HepG2 (cell line): Measurements from ENCODE around the gene CDKN2AIP. TPM values are rescaled to one million over a fixed set of nuclear protein-coding genes. Genes with fewer than 3 reads are reported as not detected.

Experiments used
- AHR ChIP-seq: IDR thresholded peaks from 2 replicates; pipeline ENCODE4 v1.6.1; 2018; ENCODE audit warnings: missing genetic modification reagents, missing compliant biosample characterization
- ASH2L ChIP-seq: fragments of 300-600, 200-600 bp; sonication (generic); IDR thresholded peaks from 2 replicates; pipeline ENCODE4 v1.7.0; 2017; ENCODE audit warnings: low read depth, mild to moderate bottlenecking, moderate library complexity, mixed read lengths, low read length; ENCODE audit not compliant: insufficient read length
- BCL6 ChIP-seq: IDR thresholded peaks from 2 replicates; pipeline ENCODE4 v1.6.1; 2016; ENCODE audit warnings: missing genetic modification reagents, missing compliant biosample characterization
- CBX1 ChIP-seq: IDR thresholded peaks from one replicate; pipeline ENCODE4 v1.6.1; 2016; ENCODE audit warnings: antibody characterized with exemption, low read depth
- ELF1 ChIP-seq: sonication (generic); formaldehyde crosslinking; IDR thresholded peaks from 2 replicates; pipeline ENCODE4 v1.4.0; 2020; ENCODE audit warnings: missing genetic modification reagents
- ETV6 ChIP-seq: sonication (generic); formaldehyde crosslinking; conservative IDR thresholded peaks from 2 replicates; pipeline ENCODE4 v1.4.0; 2020; ENCODE audit warnings: missing genetic modification reagents
- EZH2 ChIP-seq: conservative IDR thresholded peaks from 2 replicates; pipeline ENCODE4 v1.6.1; 2012; ENCODE audit warnings: mild to moderate bottlenecking, low read depth, low read length, moderate library complexity
- HES4 ChIP-seq: sonication (generic); formaldehyde crosslinking; IDR thresholded peaks from 2 replicates; pipeline ENCODE4 v1.9.0; 2021; ENCODE audit warnings: mild to moderate bottlenecking, missing genetic modification reagents, borderline replicate concordance
- IRX3 ChIP-seq: sonication (generic); formaldehyde crosslinking; IDR thresholded peaks from 2 replicates; pipeline ENCODE4 v1.8.1; 2023; ENCODE audit warnings: mild to moderate bottlenecking, low read depth, missing genetic modification reagents, borderline replicate concordance
- MIER3 ChIP-seq: IDR thresholded peaks from 2 replicates; pipeline ENCODE4 v1.6.1; 2016; ENCODE audit warnings: missing compliant biosample characterization, borderline replicate concordance
- NCOA1 ChIP-seq: sonication (generic); formaldehyde crosslinking; IDR thresholded peaks from 2 replicates; pipeline ENCODE4 v1.9.0; 2021; ENCODE audit warnings: missing genetic modification reagents
- PAWR ChIP-seq: sonication (generic); formaldehyde crosslinking; IDR thresholded peaks from 2 replicates; pipeline ENCODE4 v1.4.0; 2020; ENCODE audit warnings: missing genetic modification reagents, mild to moderate bottlenecking, borderline replicate concordance
- PHF8 ChIP-seq: sonication (generic); formaldehyde crosslinking; IDR thresholded peaks from 2 replicates; pipeline ENCODE4 v1.5.0; 2020; ENCODE audit warnings: missing genetic modification reagents
- RORA ChIP-seq: sonication (generic); formaldehyde crosslinking; IDR thresholded peaks from 2 replicates; pipeline ENCODE4 v1.5.0; 2020; ENCODE audit warnings: mild to moderate bottlenecking, missing genetic modification reagents, moderate library complexity
- SIN3B ChIP-seq: fragments of 150-350 bp; IDR thresholded peaks from 2 replicates; pipeline ENCODE4 v1.6.1; 2014; ENCODE audit warnings: low read length
- TOPORS ChIP-seq: sonication (generic); formaldehyde crosslinking; IDR thresholded peaks from 2 replicates; pipeline ENCODE4 v1.8.0; 2023; ENCODE audit warnings: mild to moderate bottlenecking, missing genetic modification reagents
- ZNF180 ChIP-seq: sonication (generic); formaldehyde crosslinking; IDR thresholded peaks from 2 replicates; pipeline ENCODE4 v1.4.0; 2020; ENCODE audit warnings: low read depth, missing genetic modification reagents, borderline replicate concordance
- ZNF296 ChIP-seq: sonication (generic); formaldehyde crosslinking; conservative IDR thresholded peaks from 2 replicates; pipeline ENCODE4 v1.5.0; 2020; ENCODE audit warnings: mild to moderate bottlenecking, missing genetic modification reagents
- ZNF460 ChIP-seq: sonication (generic); formaldehyde crosslinking; IDR thresholded peaks from 2 replicates; pipeline ENCODE4 v1.5.1; 2020; ENCODE audit warnings: missing genetic modification reagents, mild to moderate bottlenecking, borderline replicate concordance
- ZNF468 ChIP-seq: sonication (generic); formaldehyde crosslinking; IDR thresholded peaks from 2 replicates; pipeline ENCODE4 v1.8.0; 2022; ENCODE audit warnings: mild to moderate bottlenecking, moderate library complexity, missing genetic modification reagents
- ZNF557 ChIP-seq: sonication (generic); formaldehyde crosslinking; IDR thresholded peaks from 2 replicates; pipeline ENCODE4 v1.4.0; 2020; ENCODE audit warnings: missing genetic modification reagents
- ZNF570 ChIP-seq: sonication (generic); formaldehyde crosslinking; IDR thresholded peaks from 2 replicates; pipeline ENCODE4 v1.4.0; 2020; ENCODE audit warnings: mild to moderate bottlenecking, missing genetic modification reagents, borderline replicate concordance
- ZNF816 ChIP-seq: sonication (generic); formaldehyde crosslinking; IDR thresholded peaks from 2 replicates; pipeline ENCODE4 v1.8.0; 2022; ENCODE audit warnings: missing genetic modification reagents, mild to moderate bottlenecking, borderline replicate concordance
- ZSCAN30 ChIP-seq: sonication (generic); formaldehyde crosslinking; IDR thresholded peaks from 2 replicates; pipeline ENCODE4 v1.5.0; 2020; ENCODE audit warnings: mild to moderate bottlenecking, missing genetic modification reagents
- polyA plus RNA-seq, 8 experiments: library from polyadenylated mRNA; depleted of rRNA in 3 of 8; stranded (reverse) in 7 of 8; unstranded in 1 of 8; fragments of >200 nt; fragmentation: Illumina TruSeq in 4 of 8; extraction: Trizol in 4 of 8; gene quantifications; 2 replicates each; pipeline versions ENCODE4 v1.2.1 to v1.2.3, GENCODE V29; 2011 to 2016; ENCODE audit warnings: low read depth in 4 of 8, missing spikeins in 1 of 8, mixed read lengths in 1 of 8; ENCODE audit not compliant: insufficient read depth in 1 of 8
- total RNA-seq, 5 experiments: library from RNA; depleted of rRNA; stranded (reverse); fragments of >200 nt; fragmentation: Illumina TruSeq; extraction: Trizol; gene quantifications; 2 replicates each; pipeline ENCODE4 v1.2.3, GENCODE V29; 2016; ENCODE audit warnings: low read depth in 1 of 5
- TF ChIP-seq, protein P1 (sequence below): fragments of 450-650 bp; IDR thresholded peaks from 2 replicates; pipeline ENCODE4 v1.6.1; 2017
- TF ChIP-seq, protein P2 (sequence below): IDR thresholded peaks from 2 replicates; pipeline ENCODE4 v1.6.1; 2016
- TF ChIP-seq, protein P3 (sequence below): sonication (generic); formaldehyde crosslinking; IDR thresholded peaks from 2 replicates; pipeline ENCODE4 v1.4.0; 2020; ENCODE audit warnings: missing genetic modification reagents; ENCODE audit errors: not compliant biosample characterization

The CDKN2AIP gene
- total and polyA plus RNA-seq, 2 of the 13 experiments (the other 11 are each of a cell fraction or from before 2014, with no cell fraction given): 17.0 to 18.7 TPM

DNA sequence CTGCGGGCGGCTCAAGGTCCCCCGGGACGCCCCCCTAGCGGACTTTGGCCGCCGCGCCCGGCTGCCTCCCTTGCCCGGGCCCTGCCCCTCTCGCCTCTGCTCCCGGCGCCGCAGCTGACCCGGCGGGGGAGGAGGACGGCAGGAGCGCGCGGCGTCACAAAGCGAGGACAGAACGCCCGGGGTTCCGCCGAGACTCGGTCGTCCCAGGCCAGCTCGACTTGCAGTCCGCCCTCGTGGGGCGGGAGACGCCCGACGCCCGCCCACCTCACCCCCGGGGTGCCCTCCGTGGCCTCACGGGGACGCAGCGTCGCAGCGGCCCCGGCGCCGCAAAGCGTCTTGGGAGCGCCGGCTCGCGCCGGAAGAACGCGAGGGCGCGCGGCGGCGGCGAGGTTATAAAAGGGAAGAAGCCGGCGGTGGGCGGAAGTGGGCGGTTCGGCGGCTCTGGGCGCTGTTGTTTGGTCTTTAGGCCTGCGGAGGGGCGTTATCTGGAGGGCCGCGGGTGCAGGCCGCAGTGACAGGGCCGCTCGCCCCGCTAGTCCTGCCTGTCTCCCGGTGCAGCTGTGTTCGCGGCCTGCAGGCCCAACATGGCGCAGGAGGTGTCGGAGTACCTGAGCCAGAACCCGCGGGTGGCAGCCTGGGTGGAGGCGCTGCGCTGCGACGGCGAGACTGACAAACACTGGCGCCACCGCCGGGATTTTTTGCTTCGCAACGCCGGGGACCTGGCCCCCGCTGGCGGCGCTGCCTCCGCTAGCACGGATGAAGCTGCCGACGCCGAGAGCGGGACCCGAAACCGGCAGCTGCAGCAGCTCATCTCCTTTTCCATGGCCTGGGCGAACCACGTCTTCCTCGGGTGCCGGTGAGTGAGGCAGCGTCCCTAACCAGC lies at the start of gene CDKN2AIP (continued):
- 0 out of 2 replicates have a peak, but pooled peaks have one; percentile 2 for TF ChIP-seq BCL6
- 0 out of 2 replicates have a peak, but pooled peaks have one; percentile 55 for TF ChIP-seq SIN3B
- TF ChIP-seq MIER3: 0 out of 2 replicates have a peak, but pooled peaks have one; percentile 5
- TF ChIP-seq CBX1: peak; percentile 14
- no peak for TF ChIP-seq EZH2
- TF ChIP-seq AHR (CRISPR knock-in tag): no peak
- 0 out of 2 replicates have a peak, but pooled peaks have one; percentile 38 for TF ChIP-seq ZNF816 (CRISPR knock-in tag)
- no peak for TF ChIP-seq PAWR (CRISPR knock-in tag)
- peak; percentile 64; the same call in 1 of the 2 replicates for TF ChIP-seq ETV6 (CRISPR knock-in tag)
- TF ChIP-seq, protein P1, sequence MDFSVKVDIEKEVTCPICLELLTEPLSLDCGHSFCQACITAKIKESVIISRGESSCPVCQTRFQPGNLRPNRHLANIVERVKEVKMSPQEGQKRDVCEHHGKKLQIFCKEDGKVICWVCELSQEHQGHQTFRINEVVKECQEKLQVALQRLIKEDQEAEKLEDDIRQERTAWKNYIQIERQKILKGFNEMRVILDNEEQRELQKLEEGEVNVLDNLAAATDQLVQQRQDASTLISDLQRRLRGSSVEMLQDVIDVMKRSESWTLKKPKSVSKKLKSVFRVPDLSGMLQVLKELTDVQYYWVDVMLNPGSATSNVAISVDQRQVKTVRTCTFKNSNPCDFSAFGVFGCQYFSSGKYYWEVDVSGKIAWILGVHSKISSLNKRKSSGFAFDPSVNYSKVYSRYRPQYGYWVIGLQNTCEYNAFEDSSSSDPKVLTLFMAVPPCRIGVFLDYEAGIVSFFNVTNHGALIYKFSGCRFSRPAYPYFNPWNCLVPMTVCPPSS: no peak
- TF ChIP-seq ZNF180 (CRISPR knock-in tag): peak; percentile 21; the same call in 1 of the 2 replicates
- TF ChIP-seq, protein P2, sequence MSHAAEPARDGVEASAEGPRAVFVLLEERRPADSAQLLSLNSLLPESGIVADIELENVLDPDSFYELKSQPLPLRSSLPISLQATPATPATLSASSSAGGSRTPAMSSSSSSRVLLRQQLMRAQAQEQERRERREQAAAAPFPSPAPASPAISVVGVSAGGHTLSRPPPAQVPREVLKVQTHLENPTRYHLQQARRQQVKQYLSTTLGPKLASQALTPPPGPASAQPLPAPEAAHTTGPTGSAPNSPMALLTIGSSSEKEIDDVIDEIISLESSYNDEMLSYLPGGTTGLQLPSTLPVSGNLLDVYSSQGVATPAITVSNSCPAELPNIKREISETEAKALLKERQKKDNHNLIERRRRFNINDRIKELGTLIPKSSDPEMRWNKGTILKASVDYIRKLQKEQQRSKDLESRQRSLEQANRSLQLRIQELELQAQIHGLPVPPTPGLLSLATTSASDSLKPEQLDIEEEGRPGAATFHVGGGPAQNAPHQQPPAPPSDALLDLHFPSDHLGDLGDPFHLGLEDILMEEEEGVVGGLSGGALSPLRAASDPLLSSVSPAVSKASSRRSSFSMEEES: no peak
- TF ChIP-seq ASH2L: peak; percentile 83
- TF ChIP-seq ELF1 (CRISPR knock-in tag): peak; percentile 68
- TF ChIP-seq PHF8 (CRISPR knock-in tag): peak; percentile 98
- TF ChIP-seq RORA (CRISPR knock-in tag): no peak
- TF ChIP-seq HES4 (CRISPR knock-in tag): peak; percentile 62; the same call in 1 of the 2 replicates
- TF ChIP-seq, protein P3, sequence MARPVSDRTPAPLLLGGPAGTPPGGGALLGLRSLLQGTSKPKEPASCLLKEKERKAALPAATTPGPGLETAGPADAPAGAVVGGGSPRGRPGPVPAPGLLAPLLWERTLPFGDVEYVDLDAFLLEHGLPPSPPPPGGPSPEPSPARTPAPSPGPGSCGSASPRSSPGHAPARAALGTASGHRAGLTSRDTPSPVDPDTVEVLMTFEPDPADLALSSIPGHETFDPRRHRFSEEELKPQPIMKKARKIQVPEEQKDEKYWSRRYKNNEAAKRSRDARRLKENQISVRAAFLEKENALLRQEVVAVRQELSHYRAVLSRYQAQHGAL (CRISPR knock-in tag): no peak
- peak; percentile 54; the same call in 1 of the 2 replicates for TF ChIP-seq NCOA1
- TF ChIP-seq TOPORS (CRISPR knock-in tag): peak; percentile 73; the same call in 1 of the 2 replicates
- TF ChIP-seq ZNF460 (CRISPR knock-in tag): no peak; the same call in 1 of the 2 replicates
- TF ChIP-seq ZNF570 (CRISPR knock-in tag): no peak
- TF ChIP-seq IRX3 (CRISPR knock-in tag): no peak; the same call in 1 of the 2 replicates
- no peak for TF ChIP-seq ZNF468 (CRISPR knock-in tag)
- TF ChIP-seq ZNF557 (CRISPR knock-in tag): 0 out of 2 replicates have a peak, but pooled peaks have one; percentile 36
- no peak for TF ChIP-seq ZSCAN30 (CRISPR knock-in tag)
- TF ChIP-seq ZNF296 (CRISPR knock-in tag): no peak
